Stimulated activated CD4-positive, alpha-beta T cell treated with anti-CD3 and anti-CD28 coated beads, Interleukin-15, amount 100 ng/mL, for 48 hours (primary cell): ENCODE results near the gene TAF1B.
"Not testable (repeated sequence)": the region's sequence is repeated elsewhere in the genome, so short reads cannot be mapped to it uniquely, and the experiment has no call there.

Experiments used
- DNase-seq, 2 donors: peaks; one replicate each; pipeline ENCODE4 v3.0.0-alpha.2; 2020; ENCODE audit warnings: low read depth in 2 of 2

The TAF1B gene

DNA sequence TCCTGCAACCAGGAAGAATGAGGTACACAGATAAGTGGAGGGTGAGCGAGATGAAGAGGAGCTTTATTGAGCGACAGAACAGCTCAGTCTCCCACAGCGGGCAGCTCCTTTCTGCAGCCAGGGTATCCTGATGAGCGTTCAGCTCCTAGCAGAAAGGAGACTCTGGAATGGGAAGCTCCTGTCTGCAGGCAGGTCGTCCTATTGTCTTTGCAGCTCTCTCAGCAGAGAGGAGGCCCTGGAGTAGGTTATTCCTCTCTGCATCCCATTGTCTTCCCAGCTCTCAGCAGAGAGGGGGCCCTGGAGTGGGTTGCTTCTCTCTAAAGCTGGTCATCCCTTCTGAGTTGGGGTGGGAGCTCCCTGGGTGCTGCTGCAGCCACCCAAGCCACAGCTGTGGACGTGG, 41.2 kb downstream of the TAF1B start:
- DNase-seq, result no peak

GRCh38 chr2:9885036-9885684, 41.9 kb downstream of the TAF1B start:
- DNase-seq, result no peak

GRCh38 chr2:9887513-9887912, 44.2 kb downstream of the TAF1B start:
- no peak for DNase-seq

GRCh38 chr2:9889812-9890261, 46.6 kb downstream of the TAF1B start:
- DNase-seq, result no peak

DNA sequence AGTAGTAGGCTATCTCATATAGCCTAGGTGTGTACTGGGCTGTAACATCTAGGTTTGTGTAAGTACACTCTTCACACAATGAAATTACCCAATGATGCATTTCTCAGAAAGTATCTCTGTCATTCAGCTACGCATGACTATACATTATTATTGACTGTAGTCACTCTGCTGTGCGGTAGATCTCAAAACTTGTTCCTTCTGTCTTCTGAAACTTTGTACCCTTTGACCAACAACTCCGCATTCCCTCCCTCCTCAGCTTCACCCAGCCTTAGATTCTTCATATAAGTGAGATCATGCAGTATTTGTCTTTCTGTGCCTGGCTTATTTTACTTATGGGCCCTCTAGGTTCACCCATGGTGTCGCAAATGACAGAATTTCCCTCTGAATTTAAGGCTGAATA, 49.0 kb downstream of the TAF1B start:
- no peak for DNase-seq

DNA sequence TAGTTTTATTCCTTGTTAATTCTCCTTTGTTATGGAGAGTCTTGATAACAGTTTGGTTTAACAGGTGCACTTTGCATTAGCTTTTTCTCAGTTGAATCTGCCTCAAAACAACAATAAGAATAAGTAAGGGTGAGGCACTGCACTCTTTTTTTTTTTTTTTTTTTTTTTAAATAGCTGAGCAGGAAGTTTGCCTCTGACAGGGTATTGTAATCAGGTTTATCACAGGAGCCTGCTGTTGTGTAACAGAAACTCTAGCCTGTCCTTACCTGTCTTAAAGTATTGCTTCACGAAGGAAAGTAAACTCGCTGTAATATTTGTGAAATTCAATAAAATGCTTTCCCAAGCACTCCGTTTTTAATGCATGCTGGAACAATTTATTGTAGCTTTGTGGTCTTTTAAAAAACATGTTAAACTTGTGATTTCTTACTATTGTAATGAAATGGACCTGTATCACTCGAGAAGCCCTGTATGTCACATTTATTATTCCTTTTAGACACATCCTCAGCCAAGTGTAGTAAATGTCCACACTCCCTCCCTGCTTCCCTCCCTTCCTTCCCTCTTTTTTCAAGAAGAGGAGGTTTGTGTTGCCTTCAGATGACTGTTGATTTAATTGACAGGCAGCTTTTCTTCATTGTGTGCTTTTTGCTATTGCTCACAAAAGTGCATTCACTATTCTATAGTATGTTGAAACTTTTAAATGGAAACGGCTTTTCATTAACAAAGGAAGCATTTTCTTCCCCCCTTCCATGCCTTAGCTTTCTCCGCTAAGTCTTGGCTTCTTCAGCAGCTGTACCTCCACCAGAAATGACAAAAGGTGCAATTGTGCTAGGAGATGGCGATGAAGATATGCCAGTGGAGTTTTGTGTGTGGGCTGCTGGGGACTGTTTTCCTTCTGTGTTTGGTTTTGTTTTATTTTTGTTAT, 52.7 kb downstream of the TAF1B start:
- DNase-seq, result no peak

GRCh38 chr2:9897331-9897737, 54.1 kb downstream of the TAF1B start:
- peak; percentile 56 to 63 for DNase-seq

DNA sequence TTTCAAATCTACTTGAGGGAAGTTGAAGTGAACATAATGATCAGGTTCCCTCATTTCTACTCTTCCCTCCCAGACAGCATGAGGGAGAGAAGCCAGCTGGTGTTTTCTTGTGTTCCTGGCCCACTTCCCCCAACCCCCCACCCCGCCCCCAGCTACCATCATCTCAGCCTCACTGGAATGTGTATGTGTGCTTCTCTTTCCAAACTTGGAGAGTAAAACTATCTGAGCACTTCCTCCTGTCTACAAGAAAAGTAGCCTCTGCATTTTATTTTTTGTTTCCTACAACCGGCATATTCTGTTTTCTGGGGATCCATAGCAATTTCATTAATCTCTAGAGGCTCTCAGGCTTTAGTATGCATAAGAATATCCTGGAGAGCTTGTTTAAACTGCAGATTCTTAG, 54.6 kb downstream of the TAF1B start:
- DNase-seq, result no peak

GRCh38 chr2:9905413-9905812, 62.1 kb downstream of the TAF1B start:
- DNase-seq, result no peak

DNA sequence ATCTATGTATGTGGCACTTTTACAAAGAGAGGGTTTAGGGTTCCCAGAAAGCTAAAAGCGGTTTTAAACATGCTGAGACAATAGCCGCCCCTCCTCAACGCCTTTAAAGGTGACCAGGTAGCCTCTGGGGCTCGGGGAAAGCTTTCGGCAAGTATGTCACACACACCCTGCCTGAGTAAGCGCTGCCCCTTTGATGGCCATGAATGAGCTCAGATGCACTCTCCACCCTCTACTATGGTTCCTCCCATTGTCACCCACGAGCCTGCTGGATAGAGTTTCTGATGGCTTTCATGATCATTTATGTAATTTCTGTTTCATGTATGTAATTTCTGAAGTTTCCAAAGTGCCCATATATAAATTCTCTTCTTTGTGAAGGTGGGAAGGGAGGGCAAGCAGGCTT, 64.1 kb downstream of the TAF1B start:
- no peak for DNase-seq

GRCh38 chr2:9908639-9909038, 65.4 kb downstream of the TAF1B start:
- DNase-seq, result no peak

- no peak for DNase-seq
Observed at GRCh38 chr2:9909106-9909505, 65.8 kb downstream of the TAF1B start.

- DNase-seq, result no peak
Observed at GRCh38 chr2:9910699-9911098, 67.4 kb downstream of the TAF1B start.

DNA sequence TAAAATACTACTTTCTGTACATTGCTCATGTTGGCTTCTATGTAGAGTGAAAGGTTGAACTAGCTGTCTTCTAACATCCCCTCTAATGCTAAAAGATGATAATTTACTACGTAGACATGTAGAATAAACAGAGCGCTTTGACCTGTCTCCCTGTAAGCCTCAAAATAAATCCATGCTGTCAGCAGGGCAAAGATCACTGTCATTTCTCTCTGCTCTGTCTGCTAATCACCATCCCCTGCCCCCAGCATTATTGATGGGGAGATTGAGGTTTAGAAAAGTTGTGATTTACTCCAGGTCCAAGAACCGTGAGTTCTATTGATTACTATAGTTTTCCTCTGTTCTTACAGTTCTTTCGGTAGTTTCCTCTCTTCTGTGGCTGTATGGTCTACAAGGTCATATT, 69.2 kb downstream of the TAF1B start:
- no peak for DNase-seq

DNA sequence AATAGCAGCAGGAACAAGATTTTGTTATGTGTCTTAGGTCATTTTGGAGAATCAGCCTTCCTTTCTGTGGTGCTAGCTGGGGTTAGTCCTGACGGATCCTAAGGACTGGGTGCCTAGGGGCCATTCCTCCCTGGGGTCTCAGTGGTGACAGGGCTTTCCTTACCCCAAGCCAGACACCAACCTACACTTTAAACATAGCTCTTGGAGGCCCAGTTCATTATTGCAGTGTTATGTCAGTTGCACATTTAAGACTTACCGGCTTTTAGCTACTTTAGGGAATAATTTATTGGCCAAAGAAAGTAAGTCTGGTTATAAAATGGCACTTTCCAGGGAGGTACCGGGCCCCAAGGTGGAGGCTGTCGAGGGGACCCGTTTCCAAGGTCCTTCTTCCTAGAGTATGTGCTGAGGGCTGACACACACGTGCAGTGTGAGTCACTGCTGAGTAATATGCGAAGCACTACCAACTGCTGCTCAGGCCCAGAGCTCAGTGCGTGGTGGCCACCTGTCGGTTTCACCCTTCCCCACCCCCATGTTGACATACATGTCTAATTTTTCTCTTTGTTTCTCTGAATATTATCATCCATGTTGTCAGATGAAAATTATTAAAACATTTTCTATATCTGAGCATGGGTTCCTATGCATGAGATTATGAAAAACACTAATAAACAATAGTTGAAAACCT, 71.3 kb downstream of the TAF1B start:
- peak; percentile 51 to 58 for DNase-seq

DNA sequence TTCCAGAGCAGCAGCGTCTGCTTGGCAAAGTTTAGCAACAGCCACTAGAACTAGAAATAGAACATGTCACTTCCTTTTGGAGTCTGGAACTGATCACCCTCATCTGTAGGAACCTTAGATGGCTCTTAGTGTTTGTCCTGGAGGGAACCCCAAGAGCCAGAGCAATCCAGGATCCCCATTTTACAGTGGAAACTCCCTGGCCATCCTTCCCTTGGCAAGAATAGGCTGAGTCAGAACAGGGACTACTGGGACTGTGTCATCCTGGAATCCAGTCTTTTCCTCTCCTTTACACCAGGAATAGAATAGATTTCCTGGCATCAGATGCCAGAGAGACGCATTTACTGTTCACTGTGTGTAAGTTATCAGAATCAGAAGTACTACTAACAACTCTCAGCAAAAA, 75.0 kb downstream of the TAF1B start:
- DNase-seq, result no peak

DNA sequence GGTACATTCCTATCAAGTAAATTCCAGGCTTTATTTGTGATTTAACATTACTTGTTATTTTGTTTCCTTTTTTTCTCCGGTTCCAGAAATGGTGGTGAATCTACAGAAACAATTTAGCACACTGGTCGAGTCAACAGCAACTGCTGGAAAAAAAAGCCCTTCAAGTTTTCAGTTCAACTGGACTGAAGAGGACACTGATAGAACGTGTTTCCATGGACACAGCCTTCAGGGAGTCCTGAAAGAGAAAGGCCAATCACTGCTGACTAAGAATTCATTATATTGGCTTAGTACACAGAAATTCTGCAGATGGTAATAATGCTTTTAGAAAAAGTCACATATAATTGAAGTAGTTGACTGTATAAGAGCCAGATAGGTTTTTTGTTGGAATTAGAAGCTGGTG, 76.2 kb downstream of the TAF1B start:
- DNase-seq, result no peak

DNA sequence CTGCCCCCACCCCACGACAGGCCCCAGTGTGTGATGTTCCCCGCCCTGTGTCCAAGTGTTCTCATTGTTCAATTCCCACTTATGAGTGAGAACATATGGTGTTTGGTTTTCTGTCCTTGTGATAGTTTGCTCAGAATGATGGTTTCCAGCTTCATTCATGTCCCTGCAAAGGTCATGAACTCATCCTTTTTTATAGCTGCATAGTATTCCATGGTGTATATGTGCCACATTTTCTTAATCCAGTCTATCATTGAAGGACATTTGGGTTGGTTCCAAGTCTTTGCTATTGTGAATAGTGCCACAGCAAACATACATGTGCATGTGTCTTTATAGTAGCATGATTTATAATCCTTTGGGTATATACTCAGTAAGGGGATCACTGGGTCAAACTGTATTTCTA, 83.7 kb downstream of the TAF1B start:
- not testable (repeated sequence) for DNase-seq

DNA sequence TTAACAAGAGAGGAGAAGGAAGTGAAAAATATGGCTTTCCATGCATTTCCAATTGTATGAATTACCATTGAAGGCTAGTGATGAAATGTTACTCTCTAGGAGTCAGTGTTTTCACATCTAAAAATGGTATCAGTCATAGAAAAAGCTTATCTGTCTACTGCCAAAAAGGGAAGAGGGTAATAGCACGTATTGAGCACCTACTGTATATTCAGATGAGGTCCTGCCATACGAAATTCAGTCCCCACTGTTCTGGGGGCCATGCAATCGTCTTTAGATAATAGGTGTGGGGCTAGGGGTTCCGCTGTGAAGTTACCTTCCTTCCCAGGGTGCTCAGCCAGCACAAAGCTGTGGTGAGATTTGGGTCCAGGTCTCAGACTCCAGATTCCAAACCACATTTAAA, 94.0 kb downstream of the TAF1B start:
- no peak for DNase-seq

DNA sequence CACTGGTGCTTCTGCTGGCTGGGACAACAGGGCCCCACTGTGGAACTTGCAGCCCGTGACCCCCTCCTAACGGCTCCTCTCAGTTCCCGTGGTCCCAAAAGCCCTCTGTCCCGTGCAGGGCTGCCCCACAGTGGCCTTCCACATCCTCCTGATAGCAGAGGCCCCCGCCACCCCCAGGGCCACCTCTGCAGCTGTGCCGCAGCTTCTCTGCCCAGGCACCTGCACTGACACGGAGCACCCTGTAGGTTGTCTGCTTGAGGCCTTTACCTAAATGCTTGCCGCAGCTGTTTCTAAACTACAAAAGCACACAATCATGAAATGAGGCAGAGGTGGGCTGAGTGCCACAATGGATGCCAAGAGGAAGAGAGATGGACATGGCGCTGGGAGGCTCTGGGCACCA, 94.7 kb downstream of the TAF1B start:
- no peak for DNase-seq

GRCh38 chr2:9939587-9940485, 96.6 kb downstream of the TAF1B start:
- no peak for DNase-seq
